PFSK-1 (cell line): ENCODE measurements around the gene WNT7B.

ENCODE experiments used
- FOXP2 ChIP-seq: optimal IDR thresholded peaks from 2 replicates; pipeline ENCODE3; 2011; ENCODE audit warnings: borderline replicate concordance, control low read depth, inconsistent platforms; ENCODE audit not compliant: insufficient read depth; ENCODE audit errors: extremely low read length, extremely low read depth
- POLR2AphosphoS5 ChIP-seq: IDR thresholded peaks from 2 replicates; pipeline ENCODE4 v1.6.1; 2012; ENCODE audit warnings: low read depth, mild to moderate bottlenecking, control low read depth, low read length, moderate library complexity
- REST ChIP-seq, 2 experiments: IDR thresholded peaks; 2 replicates each; pipeline versions ENCODE4 v1.6.1 to v1.8.0; 2011 to 2012; ENCODE audit warnings: low read depth in 2 of 2, low read length in 2 of 2, control low read depth in 1 of 2, inconsistent platforms in 1 of 2, mild to moderate bottlenecking in 1 of 2, moderate library complexity in 1 of 2; ENCODE audit not compliant: insufficient read depth in 1 of 2
- SIN3A ChIP-seq: IDR thresholded peaks from 2 replicates; pipeline ENCODE4 v1.6.1; 2012; ENCODE audit warnings: mild to moderate bottlenecking, low read length, moderate library complexity, borderline replicate concordance; ENCODE audit not compliant: insufficient read depth
- TAF1 ChIP-seq: IDR thresholded peaks from 2 replicates; pipeline ENCODE4 v1.6.1; 2012; ENCODE audit warnings: low read length, control low read depth, borderline replicate concordance; ENCODE audit not compliant: insufficient read depth

Gene WNT7B

DNA sequence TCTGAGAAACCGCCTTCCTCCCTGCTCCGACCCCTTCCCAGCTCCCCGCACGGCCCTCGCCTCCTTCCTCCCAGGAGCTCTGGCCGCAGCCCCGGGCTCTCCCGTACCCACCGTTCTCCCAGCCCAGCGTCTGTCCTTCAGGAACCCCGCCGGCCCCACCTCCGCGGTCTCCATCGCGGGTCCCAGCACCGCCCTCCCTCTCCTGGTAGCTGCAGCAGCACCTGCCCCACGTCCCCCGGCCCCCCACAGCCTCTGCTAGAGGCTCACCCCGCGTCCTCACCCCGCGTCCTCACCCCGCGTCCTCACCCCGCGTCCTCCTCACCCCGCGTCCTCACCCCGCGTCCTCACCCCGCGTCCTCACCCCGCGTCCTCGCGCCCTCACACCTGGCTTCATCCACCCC, 85.9 kb downstream of the WNT7B start:
- no peak for TF ChIP-seq TAF1
- no peak for TF ChIP-seq POLR2AphosphoS5
- no peak for TF ChIP-seq SIN3A
- TF ChIP-seq FOXP2 = no peak
- TF ChIP-seq REST (IDR thresholded peaks at IDR 0.05; ENCODE audit: insufficient read depth in 1 of 2, low read depth in 2 of 2, low read length in 2 of 2) = no peak

DNA sequence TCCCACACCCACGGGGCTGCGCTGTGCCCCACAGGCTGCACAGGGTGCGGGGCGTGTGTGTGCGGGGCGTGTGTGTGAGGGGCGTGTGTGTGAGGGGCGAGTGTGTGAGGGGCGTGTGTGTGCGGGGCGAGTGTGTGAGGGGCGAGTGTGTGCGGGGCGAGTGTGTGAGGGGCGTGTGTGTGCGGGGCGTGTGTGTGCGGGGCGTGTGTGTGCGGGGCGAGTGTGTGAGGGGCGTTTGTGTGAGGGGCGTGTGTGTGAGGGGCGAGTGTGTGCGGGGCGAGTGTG, 86.7 kb downstream of the WNT7B start:
- TF ChIP-seq REST (IDR thresholded peaks at IDR 0.05; ENCODE audit: insufficient read depth in 1 of 2, low read depth in 2 of 2, low read length in 2 of 2) (no peak), FOXP2 (no peak), SIN3A (no peak), POLR2AphosphoS5 (no peak), TAF1 (no peak)

DNA sequence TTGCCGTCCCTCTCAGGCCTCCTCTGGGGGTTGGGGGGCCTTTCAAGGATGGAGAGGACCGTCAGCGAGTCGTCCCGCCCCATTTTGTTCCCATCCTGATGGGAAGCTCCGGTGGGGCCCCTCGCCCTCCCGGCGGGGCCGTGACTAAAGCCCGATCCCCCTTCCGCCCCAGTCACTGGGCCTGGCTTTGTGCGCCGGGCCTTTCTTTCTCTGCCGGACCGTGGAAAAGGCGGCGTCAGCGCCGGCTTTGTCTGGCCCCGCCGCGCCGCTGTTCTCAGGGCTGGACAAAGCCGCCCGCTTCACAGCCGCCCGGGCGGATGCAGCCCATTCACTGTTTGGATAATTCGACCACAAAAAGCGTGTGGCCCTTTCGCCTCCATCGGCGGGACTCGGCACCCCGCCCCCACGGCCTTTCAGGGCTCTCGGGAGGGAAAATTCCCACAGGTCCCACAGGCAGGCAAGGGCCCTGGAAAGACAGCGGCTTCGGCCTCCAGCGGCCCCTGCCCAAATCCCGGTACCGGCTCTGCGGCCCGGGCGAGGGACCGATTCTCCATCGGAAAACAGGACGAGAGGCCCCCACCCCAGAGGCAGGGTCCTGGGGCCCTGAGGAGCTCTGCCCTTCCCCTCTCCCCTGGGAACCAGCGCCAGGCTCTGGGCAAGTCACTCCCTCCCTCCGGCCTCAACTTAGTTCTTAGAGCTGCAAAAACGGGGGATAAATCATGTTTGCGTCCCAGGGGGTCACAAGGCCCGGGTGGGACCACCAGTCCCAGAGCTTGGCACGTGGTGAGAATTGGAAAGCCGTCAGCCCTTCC, 87.2 kb downstream of the WNT7B start:
- no peak for TF ChIP-seq REST (IDR thresholded peaks at IDR 0.05; ENCODE audit: insufficient read depth in 1 of 2, low read depth in 2 of 2, low read length in 2 of 2)
- TF ChIP-seq FOXP2 = no peak
- no peak for TF ChIP-seq POLR2AphosphoS5
- no peak for TF ChIP-seq TAF1
- TF ChIP-seq SIN3A = no peak

- TF ChIP-seq REST (IDR thresholded peaks at IDR 0.05; ENCODE audit: insufficient read depth in 1 of 2, low read depth in 2 of 2, low read length in 2 of 2) = no peak
These were observed 87.8 kb downstream of the WNT7B start for GRCh38 chr22:45889093-45889538.
